H1 (cell line): Measurements from ENCODE around the gene PLEKHG2. TPM values are rescaled to one million over a fixed set of nuclear protein-coding genes. Genes with fewer than 3 reads are reported as not detected.

ENCODE experiments used
- CTCF ChIA-PET: fragments of 300-600 bp; sonication (Branson Sonifier 250); formaldehyde crosslinking; loops from one replicate; lab custom pipeline; 2021; ENCODE audit not compliant: partially characterized antibody; lab: Charles Lee
- POLR2A ChIA-PET: fragments of 300-600 bp; sonication (Branson Sonifier 250); formaldehyde crosslinking; loops from one replicate; lab custom pipeline; 2021; ENCODE audit warnings: inconsistent platforms; ENCODE audit not compliant: partially characterized antibody; lab: Charles Lee
- DNase-seq, 2 experiments: peaks; one replicate each; pipeline versions ENCODE4 v3.0.0 to v3.0.0-alpha.2; 2010 to 2022; ENCODE audit warnings: low spot score in 2 of 2, low read depth in 1 of 2, mixed read lengths in 1 of 2
- FAIRE-seq: peaks from 2 replicates; lab custom pipeline; 2011; peaks lifted over from hg19 to GRCh38; lab: Jason Lieb, UNC
- H2AFZ ChIP-seq: 2 replicates; pipeline ENCODE4 v1.8.1; 2012; ENCODE audit warnings: low read length, inconsistent platforms
- H2AK5ac ChIP-seq: 2 replicates; pipeline ENCODE4 v1.6.1; 2013; ENCODE audit warnings: low read depth, low read length
- H2BK120ac ChIP-seq: replicated peaks from 2 replicates; pipeline ENCODE3; 2013; ENCODE audit warnings: low read depth, low read length, inconsistent platforms
- H2BK12ac ChIP-seq: 2 replicates; pipeline ENCODE4 v1.6.1; 2013; ENCODE audit warnings: low read depth, low read length
- H2BK15ac ChIP-seq: 2 replicates; pipeline ENCODE4 v1.6.1; 2013; ENCODE audit warnings: low read length
- H2BK20ac ChIP-seq: 2 replicates; pipeline ENCODE4 v1.6.1; 2013; ENCODE audit warnings: low read length
- H2BK5ac ChIP-seq: 2 replicates; pipeline ENCODE4 v1.6.1; 2013; ENCODE audit warnings: low read depth, low read length
- H3K14ac ChIP-seq: 2 replicates; pipeline ENCODE4 v1.6.1; 2013; ENCODE audit warnings: inconsistent platforms; ENCODE audit not compliant: insufficient read length
- H3K18ac ChIP-seq: 2 replicates; pipeline ENCODE4 v1.6.1; 2013; ENCODE audit warnings: low read length; ENCODE audit errors: extremely low read depth
- H3K23ac ChIP-seq: 2 replicates; pipeline ENCODE4 v1.6.1; 2013; ENCODE audit warnings: inconsistent platforms; ENCODE audit not compliant: insufficient read length
- H3K23me2 ChIP-seq: 2 replicates; pipeline ENCODE4 v1.6.1; 2013; ENCODE audit warnings: low read depth, low read length
- H3K27ac ChIP-seq: 2 replicates; pipeline ENCODE4 v1.6.1; 2011; ENCODE audit warnings: low read depth, low read length, inconsistent platforms
- H3K27me3 ChIP-seq, 4 experiments: replicated peaks in 1 of 4; 1 replicate in 1 of 4; 2 replicates in 3 of 4; pipeline versions ENCODE4 v1.6.1 to v1.8.1; 2011 to 2013; ENCODE audit warnings: low read length in 3 of 4, mild to moderate bottlenecking in 3 of 4, inconsistent platforms in 2 of 4, mixed read lengths in 2 of 4, moderate library complexity in 1 of 4; ENCODE audit not compliant: control insufficient read depth in 3 of 4, insufficient read depth in 3 of 4; ENCODE audit errors: extremely low read depth in 1 of 4
- H3K36me3 ChIP-seq, 4 experiments: 2 replicates each; pipeline versions ENCODE4 v1.6.1 to v1.8.1; 2011 to 2013; ENCODE audit warnings: mild to moderate bottlenecking in 4 of 4, low read length in 3 of 4, moderate library complexity in 2 of 4, control low read depth in 1 of 4, inconsistent platforms in 1 of 4; ENCODE audit not compliant: insufficient read depth in 4 of 4, control insufficient read depth in 2 of 4
- H3K4ac ChIP-seq: replicated peaks from 2 replicates; pipeline ENCODE3; 2013; ENCODE audit warnings: low read length, low read depth, mixed read lengths, inconsistent platforms; ENCODE audit not compliant: insufficient read length
- H3K4me1 ChIP-seq, 4 experiments: replicated peaks in 1 of 4; 1 replicate in 1 of 4; 2 replicates in 3 of 4; pipeline versions ENCODE4 v1.6.1 to v1.8.1; 2011 to 2013; ENCODE audit warnings: low read length in 3 of 4, inconsistent platforms in 2 of 4, mixed read lengths in 1 of 4; ENCODE audit not compliant: insufficient read depth in 4 of 4, control insufficient read depth in 3 of 4
- H3K4me2 ChIP-seq, 2 experiments: 2 replicates each; pipeline versions ENCODE4 v1.6.1 to v1.8.1; 2011 to 2013; ENCODE audit warnings: low read depth in 2 of 2, low read length in 2 of 2, control low read depth in 1 of 2, inconsistent platforms in 1 of 2, mild to moderate bottlenecking in 1 of 2; ENCODE audit not compliant: insufficient read depth in 1 of 2
- H3K4me3 ChIP-seq, 4 experiments: fragments of 200-600, 300-600 bp in 1 of 4; sonication (generic), shearing (Covaris generic), sonication (Bioruptor Twin) in 1 of 4; 2 replicates each; pipeline versions ENCODE4 v1.5.1 to v1.8.1; 2011 to 2016; ENCODE audit warnings: low read length in 4 of 4, low read depth in 3 of 4, control low read depth in 2 of 4, inconsistent platforms in 2 of 4, mild to moderate bottlenecking in 2 of 4, mixed read lengths in 1 of 4, moderate library complexity in 1 of 4; ENCODE audit not compliant: insufficient read depth in 2 of 4; ENCODE audit errors: extremely low read depth in 1 of 4
- H3K56ac ChIP-seq: replicated peaks from 2 replicates; pipeline ENCODE3; 2013; ENCODE audit warnings: low read depth, mild to moderate bottlenecking, mixed read lengths, low read length, inconsistent platforms; ENCODE audit not compliant: insufficient read length
- H3K79me1 ChIP-seq: 2 replicates; pipeline ENCODE4 v1.6.1; 2013; ENCODE audit warnings: low read depth, low read length, control low read depth
- H3K79me2 ChIP-seq, 2 experiments: 2 replicates each; pipeline versions ENCODE4 v1.6.1 to v1.8.1; 2012 to 2013; ENCODE audit warnings: low read length in 2 of 2, mild to moderate bottlenecking in 2 of 2, inconsistent platforms in 1 of 2; ENCODE audit not compliant: insufficient read depth in 2 of 2, control insufficient read depth in 1 of 2
- H3K9ac ChIP-seq, 4 experiments: replicated peaks in 1 of 4; 1 replicate in 1 of 4; 2 replicates in 3 of 4; pipeline versions ENCODE4 v1.6.1 to v1.8.1; 2011 to 2013; ENCODE audit warnings: low read depth in 3 of 4, low read length in 3 of 4, control low read depth in 2 of 4, mild to moderate bottlenecking in 2 of 4, moderate library complexity in 2 of 4, inconsistent platforms in 1 of 4; ENCODE audit errors: extremely low read depth in 1 of 4
- H3K9me3 ChIP-seq, 2 experiments: 2 replicates each; pipeline versions ENCODE4 v1.6.1 to v1.8.1; 2012 to 2013; ENCODE audit warnings: mild to moderate bottlenecking in 2 of 2, moderate library complexity in 2 of 2, control low read depth in 1 of 2, inconsistent platforms in 1 of 2, low read depth in 1 of 2, low read length in 1 of 2, mixed read lengths in 1 of 2; ENCODE audit not compliant: insufficient read depth in 2 of 2
- H4K20me1 ChIP-seq, 2 experiments: replicated peaks in 1 of 2; 2 replicates each; pipeline versions ENCODE3 to v1.8.1; 2011 to 2013; ENCODE audit warnings: inconsistent platforms in 2 of 2, low read length in 2 of 2, mild to moderate bottlenecking in 1 of 2; ENCODE audit not compliant: insufficient read depth in 2 of 2, control insufficient read depth in 1 of 2
- H4K5ac ChIP-seq: 2 replicates; pipeline ENCODE4 v1.6.1; 2013; ENCODE audit warnings: low read length, low read depth, mixed read lengths, inconsistent platforms; ENCODE audit not compliant: insufficient read length
- H4K8ac ChIP-seq: 2 replicates; pipeline ENCODE4 v1.8.0; 2013; ENCODE audit warnings: mild to moderate bottlenecking, moderate library complexity, low read length, inconsistent platforms; ENCODE audit not compliant: insufficient read depth; ENCODE audit errors: extremely low read depth
- H4K91ac ChIP-seq: replicated peaks from 2 replicates; pipeline ENCODE3; 2013; ENCODE audit warnings: low read length, mixed read lengths, inconsistent platforms; ENCODE audit not compliant: insufficient read length
- BACH1 ChIP-seq: IDR thresholded peaks from 2 replicates; pipeline ENCODE4 v1.6.1; 2012; ENCODE audit warnings: low read length, improper control_type of control experiment
- KDM4A ChIP-seq: IDR thresholded peaks from one replicate; pipeline ENCODE4 v1.7.1; 2012; ENCODE audit warnings: low read depth, mild to moderate bottlenecking, moderate library complexity, low read length, inconsistent platforms; ENCODE audit not compliant: severe bottlenecking
- PHF8 ChIP-seq: fragments of 200-600 bp; sonication (generic); conservative IDR thresholded peaks from 2 replicates; pipeline ENCODE4 v1.7.1; 2012; ENCODE audit warnings: low read depth, mild to moderate bottlenecking, inconsistent platforms, low read length, moderate library complexity
- SIN3A ChIP-seq, 2 experiments: IDR thresholded peaks in 1 of 2; conservative IDR thresholded peaks in 1 of 2; 2 replicates each; pipeline ENCODE4 v1.6.1; 2011 to 2012; ENCODE audit warnings: low read length in 2 of 2, improper control_type of control experiment in 1 of 2, low read depth in 1 of 2, mild to moderate bottlenecking in 1 of 2
- SP1 ChIP-seq: IDR thresholded peaks from 2 replicates; pipeline ENCODE4 v1.6.1; 2011; ENCODE audit warnings: low read depth, low read length
- TAF1 ChIP-seq: IDR thresholded peaks from 2 replicates; pipeline ENCODE4 v1.6.1; 2011; ENCODE audit warnings: mild to moderate bottlenecking, low read depth, low read length
- TCF12 ChIP-seq: IDR thresholded peaks from 2 replicates; pipeline ENCODE4 v1.6.1; 2011; ENCODE audit warnings: low read depth, mild to moderate bottlenecking, low read length
- ZNF274 ChIP-seq: IDR thresholded peaks from 2 replicates; pipeline ENCODE4 v1.7.0; 2012; ENCODE audit warnings: low read length, borderline replicate concordance; ENCODE audit errors: extremely low read depth
- WGBS, 2 experiments: shearing (Covaris generic) in 1 of 2; methylation state at CpG; one replicate each; pipeline versions ENCODE4 v1.1.6 to v1.1.7; 2013 to 2015; ENCODE audit warnings: low lambda C conversion rate in 2 of 2, mixed read lengths in 2 of 2, inconsistent platforms in 1 of 2, low coverage in 1 of 2, missing lambda C conversion rate in 1 of 2; ENCODE audit not compliant: insufficient replicate concordance in 2 of 2, insufficient coverage in 1 of 2, insufficient read length in 1 of 2; ENCODE audit errors: extremely low coverage in 1 of 2, missing lambda C conversion rate in 1 of 2; 5-methylcytosine and 5-hydroxymethylcytosine counted together
- polyA plus RNA-seq, 7 experiments: library from polyadenylated mRNA; depleted of rRNA in 3 of 7; stranded (reverse) in 5 of 7; unstranded in 2 of 7; fragments of >200 nt in 5 of 7; fragments of 200-250 nt in 2 of 7; gene quantifications; 1 replicate in 5 of 7; 2 replicates in 1 of 7; 4 replicates in 1 of 7; pipeline versions ENCODE4 v1.2.1 to v1.2.3, GENCODE V29; 2011 to 2013; ENCODE audit warnings: missing spikeins in 2 of 7, mixed read lengths in 2 of 7
- total RNA-seq: library from RNA; stranded (reverse); fragmentation: NEBNext Ultra II Directional; extraction: Animal tissue kit (Norgen Biotek cat#: 25700); gene quantifications from 2 replicates; pipeline ENCODE4 v1.2.1, GENCODE V29; 2021
- TF ChIP-seq, protein P1 (sequence below): IDR thresholded peaks from 2 replicates; pipeline ENCODE4 v1.6.1; 2012; ENCODE audit warnings: inconsistent platforms

The PLEKHG2 gene
- total and polyA plus RNA-seq, 2 of the 8 experiments (the other 6 are each of a cell fraction or from before 2014, with no cell fraction given) = 16.9 to 65.7 TPM

- Histone ChIP-seq H3K14ac (no peak overlapping the region), H3K4me1 (peaks cover 6 to 35% (median 20%) of the 10 kb centered on the region in 4 experiments), H3K79me2 (peaks cover 0 to 6% of the 10 kb centered on the region in 2 experiments; a peak in 1 of 4 replicates), H3K4me3 (peak overlapping the region; percentile 35 to 75 (median 57)), H4K20me1 (peaks cover 0 to under 1% of the 10 kb centered on the region in 2 experiments), H3K27me3 (no peaks in the 10 kb centered on the region), H4K5ac (peak overlapping the region; percentile 98), H2AK5ac (peak overlapping the region; percentile 99), H2BK12ac (peak overlapping the region; percentile 95), H4K8ac (peak overlapping the region; percentile 96), H3K4ac (peak overlapping the region; percentile 97), H3K56ac (peak overlapping the region; percentile 20), H3K79me1 (no peaks in the 10 kb centered on the region), H3K23ac (no peak overlapping the region), H2BK20ac (peak overlapping the region; percentile 51), H3K9me3 (no peaks in the 10 kb centered on the region), H2BK5ac (peak overlapping the region; percentile 97), H3K18ac (peak overlapping the region; percentile 95), H3K27ac (peak overlapping the region; percentile 97), H3K4me2 (peak overlapping the region; percentile 63 to 95), H3K36me3 (no peaks in the 10 kb centered on the region; a peak in 1 of 8 replicates), H2BK15ac (peak overlapping the region; percentile 85), H3K9ac (peak overlapping the region; percentile 68 to 81 (median 76)), H3K23me2 (peaks cover 19% of the 10 kb centered on the region; the same call in 1 of the 2 replicates), H2AFZ (no peak overlapping the region; the same call in 1 of the 2 replicates), H2BK120ac (peak overlapping the region; percentile 67), H4K91ac (peak overlapping the region; percentile 91)
- peak in 1 of 2 experiments; percentile 92 for DNase-seq
- POLR2A ChIA-PET = interaction anchor here (1.1 to 14.3 kb wide), 9 partner anchors 9 to 61 kb away, joined by 4 to 234 read pairs (median 22); partner anchors contain the start of genes MED29, PAF1, PLEKHG2 and RPS16
- CTCF ChIA-PET = interaction anchor here (0.6 to 9.5 kb wide), 3 partner anchors 9 to 54 kb away, joined by 3 to 128 read pairs (median 10); partner anchors contain the start of genes MED29, PAF1 and PLEKHG2
- FAIRE-seq = no peak
- WGBS, 2 experiments = 10% methylated on average over 34 of the region's 59 CpGs; no CpG with 5 or more reads in 1 of the 2 experiments
- TF ChIP-seq BACH1 (peak; percentile 67; the same call in 1 of the 2 replicates), SP1 (peak; percentile 58), KDM4A (peak; percentile 39), TCF12 (no peak), PHF8 (peak; percentile 49), SIN3A (conservative IDR thresholded peaks at IDR 0.05 in 1 of 2, IDR thresholded peaks at IDR 0.05 in 1 of 2; ENCODE audit: low read depth in 1 of 2, low read length in 2 of 2) (0 out of 4 replicates have a peak, but pooled peaks of 1 of the 2 experiments have one; percentile 35), TAF1 (peak; percentile 74), ZNF274 (no peak)
- TF ChIP-seq, protein P1, sequence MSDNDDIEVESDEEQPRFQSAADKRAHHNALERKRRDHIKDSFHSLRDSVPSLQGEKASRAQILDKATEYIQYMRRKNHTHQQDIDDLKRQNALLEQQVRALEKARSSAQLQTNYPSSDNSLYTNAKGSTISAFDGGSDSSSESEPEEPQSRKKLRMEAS = peak; percentile 76
Observed at GRCh38 chr19:39402346-39403300, 9.8 kb upstream of the PLEKHG2 start.
